Psoas muscle (tissue), 8 donors: ENCODE results near the gene GPRASP2. TPM values are rescaled to one million over a fixed set of nuclear protein-coding genes. Genes with fewer than 3 reads are reported as not detected.

ENCODE experiments used
- ATAC-seq, 4 donors: fragments of 200-7000 bp; cut with Tn5 transposase; one replicate each; pipeline ENCODE4 v1.9.1; 2020; ENCODE audit warnings: moderate library complexity in 3 of 4, mild to moderate bottlenecking in 2 of 4
- DNase-seq, 2 donors: peaks; one replicate each; pipeline ENCODE4 v3.0.0-alpha.2; 2020
- H3K27ac ChIP-seq: fragments of 200-600 bp; one replicate; pipeline ENCODE4 v1.8.0; 2022
- H3K27me3 ChIP-seq, 3 donors: fragments of 200-600 bp in 1 of 3; one replicate each; pipeline versions ENCODE4 v1.6.1 to v1.8.0; 2013 to 2022; ENCODE audit warnings: low read length in 2 of 3, mild to moderate bottlenecking in 2 of 3, moderate library complexity in 1 of 3; ENCODE audit not compliant: insufficient read depth in 3 of 3
- H3K36me3 ChIP-seq, 2 donors: fragments of 200-600 bp in 1 of 2; one replicate each; pipeline versions ENCODE4 v1.6.1 to v1.8.0; 2013 to 2022; ENCODE audit warnings: low read depth in 1 of 2, mild to moderate bottlenecking in 1 of 2, moderate library complexity in 1 of 2; ENCODE audit not compliant: insufficient read depth in 1 of 2
- H3K4me1 ChIP-seq: fragments of 200-600 bp; one replicate; pipeline ENCODE4 v1.8.0; 2022
- H3K4me3 ChIP-seq: fragments of 200-600 bp; one replicate; pipeline ENCODE4 v1.8.0; 2022; ENCODE audit warnings: mild to moderate bottlenecking
- H3K9me3 ChIP-seq: fragments of 200-600 bp; one replicate; pipeline ENCODE4 v1.8.0; 2022
- WGBS, 3 donors: extraction: QIAGEN DNeasy Blood & Tissue Kit; methylation state at CpG; one replicate each; pipeline versions ENCODE4 v1.1.6 to v1.1.7; 2013; 5-methylcytosine and 5-hydroxymethylcytosine counted together
- intact Hi-C, 2 donors: fragments of 100-400 bp; cut with DNase I; formaldehyde crosslinking; loops; one replicate each; pipeline versions ENCODE4 v1.11.0 to v1.14.2; 2022
- polyA plus RNA-seq, 3 donors: library from polyadenylated mRNA; stranded (reverse); fragments of 200-250 nt; gene quantifications; one replicate each; pipeline ENCODE4 v1.2.3, GENCODE V29; 2013
- total RNA-seq, 4 donors: library from RNA; stranded (reverse); fragmentation: NEBNext Ultra II Directional in 2 of 4; extraction: Animal tissue kit (Norgen Biotek cat#: 25700) in 2 of 4; gene quantifications; one replicate each; pipeline versions ENCODE4 v1.2.1 to v1.2.4, GENCODE V29; 2021 to 2023
- TF ChIP-seq, protein P1 (sequence below): fragments of 200-600 bp; IDR thresholded peaks from one replicate; pipeline ENCODE4 v1.8.0; 2022; ENCODE audit warnings: antibody characterized with exemption
- donor health status: healthy with polysubstance abuse.
- donor health status: DM: no; HTN: no; CAD: no; lungs with moderate emphysema.
- donor health status: Bipolar disorder and iron deficiency.
- donor health status: healthy.
- donor health status: DM: yes; HTN: yes; CAD: no.
- donor health status: DM: no; HTN: no; CAD: no.
- donor health status: DM: no; HTN: no; CAD: no.
- donor health status: DM: yes; HTN: yes; CAD: no.

GPRASP2 gene
- total and polyA plus RNA-seq, 7 donors, result 0.89 to 11.6 (median 3.1) TPM

DNA sequence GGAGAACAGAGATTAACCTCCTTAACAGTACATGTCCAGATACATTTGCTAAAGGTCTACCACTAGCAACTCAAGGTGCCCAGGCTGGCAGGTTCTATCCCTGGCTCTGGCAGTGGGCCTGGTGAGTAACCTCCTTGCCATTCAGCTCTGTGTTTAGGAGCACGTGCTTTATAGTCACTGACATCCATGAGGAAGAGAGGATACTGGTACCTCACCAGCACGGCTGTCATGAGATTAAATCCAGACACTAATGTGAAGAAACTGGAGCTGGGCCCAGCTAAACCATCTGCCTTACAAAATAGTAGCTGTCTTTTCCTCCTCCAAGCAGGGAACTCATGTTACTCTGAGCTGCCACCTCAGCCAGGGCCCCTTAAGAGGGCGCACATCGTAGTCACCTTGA, 53.6 kb downstream of the GPRASP2 start:
- Histone ChIP-seq H3K27ac (no peak overlapping the region), H3K36me3 (no peaks in the 10 kb centered on the region), H3K9me3 (no peaks in the 10 kb centered on the region), H3K4me1 (peaks cover 6% of the 10 kb centered on the region), H3K27me3 (peaks cover 0 to 5% (median 0%) of the 10 kb centered on the region in 3 donors), H3K4me3 (no peak overlapping the region)
- WGBS, 3 donors, result 46 to 49% (median 47%) methylated on average over 4 of the region's 4 CpGs
- peak in 1 of 2 donors; percentile 23 for DNase-seq
- peak in 1 of 4 donors; percentile 53 for ATAC-seq
- TF ChIP-seq, protein P1, sequence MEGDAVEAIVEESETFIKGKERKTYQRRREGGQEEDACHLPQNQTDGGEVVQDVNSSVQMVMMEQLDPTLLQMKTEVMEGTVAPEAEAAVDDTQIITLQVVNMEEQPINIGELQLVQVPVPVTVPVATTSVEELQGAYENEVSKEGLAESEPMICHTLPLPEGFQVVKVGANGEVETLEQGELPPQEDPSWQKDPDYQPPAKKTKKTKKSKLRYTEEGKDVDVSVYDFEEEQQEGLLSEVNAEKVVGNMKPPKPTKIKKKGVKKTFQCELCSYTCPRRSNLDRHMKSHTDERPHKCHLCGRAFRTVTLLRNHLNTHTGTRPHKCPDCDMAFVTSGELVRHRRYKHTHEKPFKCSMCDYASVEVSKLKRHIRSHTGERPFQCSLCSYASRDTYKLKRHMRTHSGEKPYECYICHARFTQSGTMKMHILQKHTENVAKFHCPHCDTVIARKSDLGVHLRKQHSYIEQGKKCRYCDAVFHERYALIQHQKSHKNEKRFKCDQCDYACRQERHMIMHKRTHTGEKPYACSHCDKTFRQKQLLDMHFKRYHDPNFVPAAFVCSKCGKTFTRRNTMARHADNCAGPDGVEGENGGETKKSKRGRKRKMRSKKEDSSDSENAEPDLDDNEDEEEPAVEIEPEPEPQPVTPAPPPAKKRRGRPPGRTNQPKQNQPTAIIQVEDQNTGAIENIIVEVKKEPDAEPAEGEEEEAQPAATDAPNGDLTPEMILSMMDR, result no peak
- intact Hi-C loops, result no loop called here

DNA sequence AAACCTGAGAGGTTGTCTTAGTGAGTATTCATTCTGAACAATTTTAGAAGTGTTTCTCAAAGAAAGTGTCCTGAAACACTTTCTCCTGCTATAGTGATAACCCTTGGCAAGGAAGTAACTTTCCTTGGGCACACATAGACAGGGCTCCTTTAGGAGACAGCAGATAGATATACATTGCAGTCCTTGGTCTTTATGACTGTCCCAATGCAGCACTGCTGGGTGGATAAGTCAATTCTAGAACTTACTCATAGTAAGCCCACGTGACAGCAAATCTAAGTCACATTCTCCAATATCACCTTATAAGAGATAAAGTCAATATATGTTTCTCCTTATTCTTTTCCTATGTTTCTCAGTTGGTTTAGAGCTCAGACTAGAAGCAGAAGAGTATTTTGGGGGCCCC, 55.0 kb downstream of the GPRASP2 start:
- H3K4me1 ChIP-seq, result peaks cover 6% of the 10 kb centered on the region
- no peak for DNase-seq
- 58 to 87% (median 74%) methylated on average over 1 of the region's 1 CpG for WGBS, 3 donors
- no peak for ATAC-seq
- H3K9me3 ChIP-seq, result no peaks in the 10 kb centered on the region
- TF ChIP-seq, protein P1, result no peak
- no peaks in the 10 kb centered on the region for H3K27me3 ChIP-seq
- no peaks in the 10 kb centered on the region for H3K36me3 ChIP-seq
- H3K27ac ChIP-seq, result no peak overlapping the region
- intact Hi-C loops, result no loop called here
- H3K4me3 ChIP-seq, result no peak overlapping the region

Other genes with a start within 250 kb of the GPRASP2 start
- not detected for gene TCP11X2, start 240.6 kb upstream of the GPRASP2 start, total RNA-seq
- gene TCP11X2, start 240.6 kb upstream of the GPRASP2 start, polyA plus RNA-seq, result not detected
- under 1 TPM in 1 of 4 donors, not detected in 3; 0.43 TPM for gene TMSB15A, start 195.7 kb upstream of the GPRASP2 start, total RNA-seq
- gene TMSB15A, start 195.7 kb upstream of the GPRASP2 start, polyA plus RNA-seq, result under 1 TPM in 1 of 3 donors, not detected in 2; 0.23 TPM
- 1 to 10 TPM; 2.9 to 7.4 (median 3.9) TPM for gene ARMCX5, start 112.9 kb upstream of the GPRASP2 start, total RNA-seq
- gene ARMCX5, start 112.9 kb upstream of the GPRASP2 start, polyA plus RNA-seq, result 1 to 10 TPM; 2.4 to 4.2 (median 2.9) TPM
- 1 to 10 TPM; 1.2 to 7.2 (median 2.5) TPM for gene GPRASP1, start 61.0 kb upstream of the GPRASP2 start, total RNA-seq
- gene GPRASP1, start 61.0 kb upstream of the GPRASP2 start, polyA plus RNA-seq, result under 1 TPM; 0.43 to 0.89 (median 0.84) TPM
- gene GPRASP3, start 8.3 kb downstream of the GPRASP2 start, total RNA-seq, result 1 to 10 TPM; 1.5 to 6.2 (median 3.0) TPM
- 1 to 10 TPM in 1 of 3 donors, under 1 TPM in 2; 0.52 to 2.3 (median 0.86) TPM for gene GPRASP3, start 8.3 kb downstream of the GPRASP2 start, polyA plus RNA-seq
- gene RAB40AL, start 224.8 kb downstream of the GPRASP2 start, total RNA-seq, result not detected
- under 1 TPM in 1 of 3 donors, not detected in 2; 0.04 TPM for gene RAB40AL, start 224.8 kb downstream of the GPRASP2 start, polyA plus RNA-seq